ENCODE data around the gene ABCF1. TPM values are rescaled to one million over a fixed set of nuclear protein-coding genes. Genes with fewer than 3 reads are reported as not detected.

Gene ABCF1
- total and polyA plus RNA-seq, 4 donors: 20.4 to 33.9 (median 26.1) TPM

GRCh38 chr6:30599625-30600324 is 28.5 kb downstream of the ABCF1 start (continued):
- TF ChIP-seq ZBTB33 (IDR thresholded peaks at IDR 0.05): no peak
- no peak for TF ChIP-seq FOXA2 (IDR thresholded peaks at IDR 0.05)
- no peak for TF ChIP-seq MAX (IDR thresholded peaks at IDR 0.05)

GRCh38 chr6:30600451-30600961 is 29.3 kb downstream of the ABCF1 start:
- H3K36me3 ChIP-seq (ENCODE audit: control insufficient read depth in 4 of 4, insufficient read depth in 3 of 4, low read depth in 1 of 4, low read length in 3 of 4): peaks cover 23 to 48% (median 43%) of the 10 kb centered on the region in 4 donors
- TF ChIP-seq MAX (IDR thresholded peaks at IDR 0.05): no peak
- no peak for TF ChIP-seq EGR1 (IDR thresholded peaks at IDR 0.05; ENCODE audit: low read depth in 2 of 2)
- no peak for TF ChIP-seq RAD21 (IDR thresholded peaks at IDR 0.05)
- no peak for TF ChIP-seq FOXA1 (IDR thresholded peaks at IDR 0.05)
- no peaks in the 10 kb centered on the region for H3K27me3 ChIP-seq (ENCODE audit: control insufficient read depth in 4 of 4, insufficient read depth in 4 of 4, low read length in 3 of 4)
- 82% methylated on average over 10 of the region's 10 CpGs for WGBS
- peaks cover 0 to 4% (median 0%) of the 10 kb centered on the region in 4 donors for H3K4me1 ChIP-seq (ENCODE audit: control insufficient read depth in 4 of 4, insufficient read depth in 4 of 4, low read length in 3 of 4)
- no peak overlapping the region for H3K4me3 ChIP-seq (ENCODE audit: low read depth in 1 of 3, low read length in 3 of 3)
- no peak overlapping the region for H3K27ac ChIP-seq (ENCODE audit: low read depth in 1 of 2, low read length in 2 of 2)
- H3K9me3 ChIP-seq (ENCODE audit: control insufficient read depth in 4 of 4, low read length in 3 of 4): no peaks in the 10 kb centered on the region
- DNase-seq (ENCODE audit: low spot score): no peak
- no peak overlapping the region for H3K9ac ChIP-seq (ENCODE audit: low read depth in 1 of 2, low read length in 2 of 2)

- TF ChIP-seq REST (IDR thresholded peaks at IDR 0.05) (no peak), HNF4A (conservative IDR thresholded peaks at IDR 0.05) (no peak), GABPA (IDR thresholded peaks at IDR 0.05 in 1 of 2, conservative IDR thresholded peaks at IDR 0.05 in 1 of 2) (no peak), SP1 (IDR thresholded peaks at IDR 0.05) (no peak), FOXA1 (IDR thresholded peaks at IDR 0.05) (no peak), CTCF (IDR thresholded peaks at IDR 0.05; ENCODE audit: low read depth, low read length, missing input control) (no peak), FOXA2 (IDR thresholded peaks at IDR 0.05) (no peak), YY1 (IDR thresholded peaks at IDR 0.05) (no peak), TAF1 (conservative IDR thresholded peaks at IDR 0.05) (no peak), EGR1 (IDR thresholded peaks at IDR 0.05; ENCODE audit: low read depth in 2 of 2) (no peak), ATF3 (IDR thresholded peaks at IDR 0.05) (no peak), NR2F2 (IDR thresholded peaks at IDR 0.05) (no peak), JUND (IDR thresholded peaks at IDR 0.05) (no peak), RXRA (IDR thresholded peaks at IDR 0.05) (no peak), HNF4G (IDR thresholded peaks at IDR 0.05) (no peak), RAD21 (IDR thresholded peaks at IDR 0.05) (no peak), MAX (IDR thresholded peaks at IDR 0.05) (no peak), ZBTB33 (IDR thresholded peaks at IDR 0.05) (no peak)
- H3K4me1 ChIP-seq (ENCODE audit: control insufficient read depth in 4 of 4, insufficient read depth in 4 of 4, low read length in 3 of 4): peaks cover 0 to 4% (median 0%) of the 10 kb centered on the region in 4 donors
- 79% methylated on average over 6 of the region's 6 CpGs for WGBS
- H3K36me3 ChIP-seq (ENCODE audit: control insufficient read depth in 4 of 4, insufficient read depth in 3 of 4, low read depth in 1 of 4, low read length in 3 of 4): peaks cover 29 to 55% (median 51%) of the 10 kb centered on the region in 4 donors
- H3K9me3 ChIP-seq (ENCODE audit: control insufficient read depth in 4 of 4, low read length in 3 of 4): no peaks in the 10 kb centered on the region
- no peak overlapping the region for H3K9ac ChIP-seq (ENCODE audit: low read depth in 1 of 2, low read length in 2 of 2)
- H3K4me3 ChIP-seq (ENCODE audit: low read depth in 1 of 3, low read length in 3 of 3): no peak overlapping the region
- H3K27ac ChIP-seq (ENCODE audit: low read depth in 1 of 2, low read length in 2 of 2): no peak overlapping the region
- no peaks in the 10 kb centered on the region for H3K27me3 ChIP-seq (ENCODE audit: control insufficient read depth in 4 of 4, insufficient read depth in 4 of 4, low read length in 3 of 4)
- no peak for DNase-seq (ENCODE audit: low spot score)
Observed at GRCh38 chr6:30601436-30601814, 30.2 kb downstream of the ABCF1 start.

Measured in liver (tissue), 9 donors.